ENCODE data around the gene APOA1.

GRCh38 chr11:116813170-116813569 is 24.3 kb downstream of the APOA1 start:
- TF ChIP-seq CTCF (conservative IDR thresholded peaks at IDR 0.05), result no peak
- TF ChIP-seq EZH2 (IDR thresholded peaks at IDR 0.05; ENCODE audit: low read depth), result no peak

All from PC-9 (cell line).